WTC11 (cell line): ENCODE measurements around the gene FPR1. TPM values are rescaled to one million over a fixed set of nuclear protein-coding genes. Genes with fewer than 3 reads are reported as not detected.

Source experiments
- ATAC-seq: fragments of 200-7000 bp; cut with Tn5 transposase; 2 replicates; pipeline ENCODE4 v1.10.0; 2021; ENCODE audit warnings: mild to moderate bottlenecking, moderate library complexity
- CTCF ChIA-PET: fragments of 300-600 bp; sonication (Branson Sonifier 250); formaldehyde crosslinking; loops from one replicate; lab custom pipeline; 2021; ENCODE audit warnings: antibody characterized with exemption; lab: Charles Lee
- POLR2A ChIA-PET: fragments of 350-600 bp; sonication (Branson Sonifier 250); formaldehyde crosslinking; loops from one replicate; lab custom pipeline; 2021; ENCODE audit warnings: antibody characterized with exemption; lab: Charles Lee
- DNase-seq: peaks from one replicate; pipeline ENCODE4 v3.0.0; 2021; ENCODE audit warnings: low spot score
- H3K27ac Mint-ChIP-seq: 2 replicates; pipeline ENCODE4 v1.8.0; 2021; ENCODE audit warnings: mixed read lengths
- H3K27me3 Mint-ChIP-seq: 2 replicates; pipeline ENCODE4 v1.8.0; 2021; ENCODE audit warnings: low read depth, mild to moderate bottlenecking, moderate library complexity, mixed read lengths
- H3K36me3 Mint-ChIP-seq: 2 replicates; pipeline ENCODE4 v1.8.0; 2021; ENCODE audit warnings: mixed read lengths
- H3K4me1 Mint-ChIP-seq: 2 replicates; pipeline ENCODE4 v1.8.0; 2022; ENCODE audit warnings: mixed read lengths
- H3K4me3 Mint-ChIP-seq: 2 replicates; pipeline ENCODE4 v1.8.0; 2021; ENCODE audit warnings: mild to moderate bottlenecking, moderate library complexity, mixed read lengths
- H3K9me3 Mint-ChIP-seq: 2 replicates; pipeline ENCODE4 v1.8.0; 2021; ENCODE audit warnings: mixed read lengths
- CBFB ChIP-seq: sonication (generic); formaldehyde crosslinking; IDR thresholded peaks from 2 replicates; pipeline ENCODE4 v1.8.1; 2022; ENCODE audit warnings: mild to moderate bottlenecking, low read depth, missing genetic modification reagents
- CREB1 ChIP-seq: sonication (generic); formaldehyde crosslinking; IDR thresholded peaks from 2 replicates; pipeline ENCODE4 v1.8.0; 2023; ENCODE audit warnings: mild to moderate bottlenecking, missing genetic modification reagents
- FOXP1 ChIP-seq: sonication (generic); formaldehyde crosslinking; IDR thresholded peaks from 2 replicates; pipeline ENCODE4 v1.8.0; 2022; ENCODE audit warnings: missing genetic modification reagents, mild to moderate bottlenecking, moderate library complexity, borderline replicate concordance
- GRHL2 ChIP-seq: fragments of 250-450 bp; sonication (Bioruptor Pico); IDR thresholded peaks from 2 replicates; pipeline ENCODE4 v1.8.0; 2022; ENCODE audit warnings: mild to moderate bottlenecking, moderate library complexity; ENCODE audit not compliant: insufficient replicate concordance, severe bottlenecking
- GTF2I ChIP-seq: fragments of 250-450 bp; sonication (Bioruptor Pico); conservative IDR thresholded peaks from 2 replicates; pipeline ENCODE4 v1.4.0; 2021; ENCODE audit warnings: mild to moderate bottlenecking
- IRF2 ChIP-seq: sonication (generic); formaldehyde crosslinking; IDR thresholded peaks from 2 replicates; pipeline ENCODE4 v1.8.0; 2022; ENCODE audit warnings: low read depth, missing genetic modification reagents, borderline replicate concordance
- KAT7 ChIP-seq: sonication (generic); formaldehyde crosslinking; IDR thresholded peaks from 2 replicates; pipeline ENCODE4 v1.8.1; 2023; ENCODE audit warnings: missing genetic modification reagents, mild to moderate bottlenecking, borderline replicate concordance
- NFE2L1 ChIP-seq: sonication (generic); formaldehyde crosslinking; IDR thresholded peaks from 2 replicates; pipeline ENCODE4 v1.8.1; 2023; ENCODE audit warnings: missing genetic modification reagents
- NR2C2 ChIP-seq: sonication (generic); formaldehyde crosslinking; IDR thresholded peaks from 2 replicates; pipeline ENCODE4 v1.8.0; 2022; ENCODE audit warnings: mild to moderate bottlenecking, missing genetic modification reagents
- NR3C1 ChIP-seq: sonication (generic); formaldehyde crosslinking; conservative IDR thresholded peaks from 2 replicates; pipeline ENCODE4 v1.8.1; 2023; ENCODE audit warnings: low read depth, mild to moderate bottlenecking, missing genetic modification reagents
- RELA ChIP-seq: sonication (generic); formaldehyde crosslinking; IDR thresholded peaks from 2 replicates; pipeline ENCODE4 v1.8.1; 2022; ENCODE audit warnings: missing genetic modification reagents, mild to moderate bottlenecking, borderline replicate concordance
- RORB ChIP-seq: fragments of 250-450 bp; sonication (Bioruptor Pico); IDR thresholded peaks from 2 replicates; pipeline ENCODE4 v1.9.0; 2021; ENCODE audit warnings: mild to moderate bottlenecking
- SMAD3 ChIP-seq: sonication (generic); formaldehyde crosslinking; IDR thresholded peaks from 2 replicates; pipeline ENCODE4 v1.8.0; 2022; ENCODE audit warnings: missing genetic modification reagents, mild to moderate bottlenecking, borderline replicate concordance
- SOX15 ChIP-seq: fragments of 250-450 bp; sonication (Bioruptor Pico); IDR thresholded peaks from 2 replicates; pipeline ENCODE4 v1.9.0; 2021; ENCODE audit warnings: mild to moderate bottlenecking
- TP53 ChIP-seq: sonication (generic); formaldehyde crosslinking; IDR thresholded peaks from 2 replicates; pipeline ENCODE4 v1.8.1; 2023; ENCODE audit warnings: mild to moderate bottlenecking, missing genetic modification reagents
- ZBTB43 ChIP-seq: sonication (generic); formaldehyde crosslinking; IDR thresholded peaks from 2 replicates; pipeline ENCODE4 v1.8.1; 2023; ENCODE audit warnings: mild to moderate bottlenecking, missing genetic modification reagents
- ZMAT4 ChIP-seq: fragments of 250-450 bp; sonication (Bioruptor Pico); IDR thresholded peaks from 2 replicates; pipeline ENCODE4 v1.9.0; 2021; ENCODE audit warnings: mild to moderate bottlenecking
- ZNF281 ChIP-seq: sonication (generic); formaldehyde crosslinking; IDR thresholded peaks from 2 replicates; pipeline ENCODE4 v1.8.0; 2023; ENCODE audit warnings: mild to moderate bottlenecking, missing genetic modification reagents
- ZNF317 ChIP-seq: sonication (generic); formaldehyde crosslinking; IDR thresholded peaks from 2 replicates; pipeline ENCODE4 v1.8.1; 2023; ENCODE audit warnings: low read depth, mild to moderate bottlenecking, moderate library complexity, missing genetic modification reagents, borderline replicate concordance
- ZNF532 ChIP-seq: fragments of 250-450 bp; sonication (Bioruptor Pico); IDR thresholded peaks from 2 replicates; pipeline ENCODE4 v1.9.0; 2021; ENCODE audit warnings: mild to moderate bottlenecking, borderline replicate concordance
- total RNA-seq: library from RNA; stranded (reverse); gene quantifications from 3 replicates; pipeline ENCODE4 v1.2.3, GENCODE V29; 2021
- TF ChIP-seq, protein P1 (sequence below): sonication (generic); formaldehyde crosslinking; IDR thresholded peaks from 2 replicates; pipeline ENCODE4 v1.8.1; 2022; ENCODE audit warnings: low read depth, missing genetic modification reagents, borderline replicate concordance
- TF ChIP-seq, protein P2 (sequence below): sonication (generic); formaldehyde crosslinking; IDR thresholded peaks from 2 replicates; pipeline ENCODE4 v1.8.1; 2023; ENCODE audit warnings: mild to moderate bottlenecking, missing genetic modification reagents, moderate library complexity

Gene FPR1
- total RNA-seq, 1 experiment from 2014 or later, result 0.72 TPM

GRCh38 chr19:51737389-51737788 lies 14.3 kb downstream of the FPR1 start:
- DNase-seq (no peak), ATAC-seq (no peak)
- Mint-ChIP-seq H3K9me3 (peaks cover 1% of the 10 kb centered on the region; the same call in 1 of the 2 replicates), H3K4me3 (no peak overlapping the region), H3K27ac (no peak overlapping the region), H3K27me3 (no peaks in the 10 kb centered on the region), H3K4me1 (peaks cover 12% of the 10 kb centered on the region), H3K36me3 (0 out of 2 replicates have a peak, but pooled peaks cover under 1% of the 10 kb centered on the region)
- CTCF ChIA-PET, result interaction anchor here (0.6 to 1.2 kb wide), 2 partner anchors 10 to 33 kb away, joined by 3 to 6 read pairs; no protein-coding TSS in a partner anchor
- TF ChIP-seq RELA (CRISPR knock-in tag), result no peak
- no peak for TF ChIP-seq KAT7 (CRISPR knock-in tag)
- no peak for TF ChIP-seq NR3C1 (CRISPR knock-in tag)
- TF ChIP-seq FOXP1, result no peak
- TF ChIP-seq CREB1 (CRISPR knock-in tag), result no peak
- no peak for TF ChIP-seq ZBTB43 (CRISPR knock-in tag)
- TF ChIP-seq GTF2I (CRISPR knock-in tag), result no peak
- no peak for TF ChIP-seq NR2C2 (CRISPR knock-in tag)
- TF ChIP-seq, protein P1, sequence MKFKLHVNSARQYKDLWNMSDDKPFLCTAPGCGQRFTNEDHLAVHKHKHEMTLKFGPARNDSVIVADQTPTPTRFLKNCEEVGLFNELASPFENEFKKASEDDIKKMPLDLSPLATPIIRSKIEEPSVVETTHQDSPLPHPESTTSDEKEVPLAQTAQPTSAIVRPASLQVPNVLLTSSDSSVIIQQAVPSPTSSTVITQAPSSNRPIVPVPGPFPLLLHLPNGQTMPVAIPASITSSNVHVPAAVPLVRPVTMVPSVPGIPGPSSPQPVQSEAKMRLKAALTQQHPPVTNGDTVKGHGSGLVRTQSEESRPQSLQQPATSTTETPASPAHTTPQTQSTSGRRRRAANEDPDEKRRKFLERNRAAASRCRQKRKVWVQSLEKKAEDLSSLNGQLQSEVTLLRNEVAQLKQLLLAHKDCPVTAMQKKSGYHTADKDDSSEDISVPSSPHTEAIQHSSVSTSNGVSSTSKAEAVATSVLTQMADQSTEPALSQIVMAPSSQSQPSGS, result no peak
- no peak for TF ChIP-seq TP53 (CRISPR knock-in tag)
- no peak for TF ChIP-seq SMAD3 (CRISPR knock-in tag)
- TF ChIP-seq CBFB, result no peak
- no peak for TF ChIP-seq ZNF532 (CRISPR knock-in tag)
- TF ChIP-seq ZNF317, result no peak
- POLR2A ChIA-PET, result no interaction called here

- peaks cover 12% of the 10 kb centered on the region for H3K4me1 Mint-ChIP-seq
- H3K9me3 Mint-ChIP-seq, result peaks cover 13% of the 10 kb centered on the region
- no peak for DNase-seq
- peaks cover 4% of the 10 kb centered on the region for H3K27me3 Mint-ChIP-seq
- H3K4me3 Mint-ChIP-seq, result no peak overlapping the region
- H3K27ac Mint-ChIP-seq, result no peak overlapping the region
- peaks cover 12% of the 10 kb centered on the region for H3K36me3 Mint-ChIP-seq
- ChIA-PET CTCF (no interaction called here), POLR2A (interaction anchor here (0.6 kb wide), 1 partner anchor 9 kb away, joined by 6 read pairs; no protein-coding TSS in a partner anchor)
- no peak for ATAC-seq
- no peak for TF ChIP-seq NFE2L1
- TF ChIP-seq, protein P1, result no peak
- no peak for TF ChIP-seq NR3C1 (CRISPR knock-in tag)
- no peak for TF ChIP-seq RORB (CRISPR knock-in tag)
- TF ChIP-seq SOX15 (CRISPR knock-in tag), result no peak
- no peak for TF ChIP-seq ZNF281 (CRISPR knock-in tag)
- no peak for TF ChIP-seq GRHL2 (CRISPR knock-in tag)
- no peak for TF ChIP-seq IRF2 (CRISPR knock-in tag)
- no peak for TF ChIP-seq CBFB
- TF ChIP-seq, protein P2, sequence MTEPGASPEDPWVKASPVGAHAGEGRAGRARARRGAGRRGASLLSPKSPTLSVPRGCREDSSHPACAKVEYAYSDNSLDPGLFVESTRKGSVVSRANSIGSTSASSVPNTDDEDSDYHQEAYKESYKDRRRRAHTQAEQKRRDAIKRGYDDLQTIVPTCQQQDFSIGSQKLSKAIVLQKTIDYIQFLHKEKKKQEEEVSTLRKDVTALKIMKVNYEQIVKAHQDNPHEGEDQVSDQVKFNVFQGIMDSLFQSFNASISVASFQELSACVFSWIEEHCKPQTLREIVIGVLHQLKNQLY (CRISPR knock-in tag), result no peak
- TF ChIP-seq ZMAT4 (CRISPR knock-in tag), result no peak
Measured at GRCh38 chr19:51735759-51736449, 15.8 kb downstream of the FPR1 start.
